ENCODE data around the gene RGR.
"Not testable (repeated sequence)": the region's sequence is repeated elsewhere in the genome, so short reads cannot be mapped to it uniquely, and the experiment has no call there.

The RGR gene

GRCh38 chr10:84261236-84261915 is 16.5 kb downstream of the RGR start:
- no peak for DNase-seq

GRCh38 chr10:84262190-84262956 is 17.5 kb downstream of the RGR start:
- DNase-seq = no peak

GRCh38 chr10:84263716-84264115 is 18.9 kb downstream of the RGR start:
- no peak for DNase-seq

GRCh38 chr10:84264611-84265141 is 19.8 kb downstream of the RGR start:
- peak; percentile 75 for DNase-seq

- DNase-seq = no peak
Measured at GRCh38 chr10:84265418-84265817, 20.6 kb downstream of the RGR start.

- peak; percentile 60 for DNase-seq
Measured at GRCh38 chr10:84267503-84268126, 22.8 kb downstream of the RGR start.

- DNase-seq = no peak
Measured at GRCh38 chr10:84269162-84269561, 24.3 kb downstream of the RGR start.

GRCh38 chr10:84269773-84270172 is 24.9 kb downstream of the RGR start:
- DNase-seq = no peak

GRCh38 chr10:84270708-84271107 is 25.9 kb downstream of the RGR start:
- DNase-seq = no peak

- DNase-seq = not testable (repeated sequence)
Measured at GRCh38 chr10:84279876-84280475, 35.1 kb downstream of the RGR start.

GRCh38 chr10:84286695-84287094 is 41.8 kb downstream of the RGR start:
- DNase-seq = no peak

- DNase-seq = no peak
Measured at GRCh38 chr10:84288151-84288550, 43.3 kb downstream of the RGR start.

GRCh38 chr10:84289521-84290200 is 44.8 kb downstream of the RGR start:
- DNase-seq = no peak

GRCh38 chr10:84290235-84290634 is 45.4 kb downstream of the RGR start:
- no peak for DNase-seq

GRCh38 chr10:84291384-84291783 is 46.5 kb downstream of the RGR start:
- no peak for DNase-seq

- DNase-seq = no peak
Measured at GRCh38 chr10:84292502-84292901, 47.6 kb downstream of the RGR start.

- no peak for DNase-seq
Measured at GRCh38 chr10:84293171-84293570, 48.3 kb downstream of the RGR start.

- DNase-seq = no peak
Measured at GRCh38 chr10:84293574-84294016, 48.7 kb downstream of the RGR start.

- DNase-seq = no peak
Measured at GRCh38 chr10:84294766-84295447, 50.1 kb downstream of the RGR start.

- no peak for DNase-seq
Measured at GRCh38 chr10:84296091-84296981, 51.5 kb downstream of the RGR start.

GRCh38 chr10:84298057-84298456 is 53.2 kb downstream of the RGR start:
- no peak for DNase-seq
